H4 (cell line): ENCODE data around the gene WNT3. TPM values are rescaled to one million over a fixed set of nuclear protein-coding genes. Genes with fewer than 3 reads are reported as not detected.
"Not testable (repeated sequence)": the region's sequence is repeated elsewhere in the genome, so short reads cannot be mapped to it uniquely, and the experiment has no call there.

Source experiments
- DNase-seq: peaks from one replicate; pipeline ENCODE4 v3.0.0-alpha.2; 2015; ENCODE audit warnings: low spot score
- total RNA-seq: library from RNA; depleted of rRNA; stranded (reverse); fragments of >200 nt; shearing (Covaris generic); gene quantifications from 2 replicates; pipeline ENCODE4 v1.2.3, GENCODE V29; 2014

The WNT3 gene
- total RNA-seq, 1 experiment from 2014 or later: 3.4 TPM

DNA sequence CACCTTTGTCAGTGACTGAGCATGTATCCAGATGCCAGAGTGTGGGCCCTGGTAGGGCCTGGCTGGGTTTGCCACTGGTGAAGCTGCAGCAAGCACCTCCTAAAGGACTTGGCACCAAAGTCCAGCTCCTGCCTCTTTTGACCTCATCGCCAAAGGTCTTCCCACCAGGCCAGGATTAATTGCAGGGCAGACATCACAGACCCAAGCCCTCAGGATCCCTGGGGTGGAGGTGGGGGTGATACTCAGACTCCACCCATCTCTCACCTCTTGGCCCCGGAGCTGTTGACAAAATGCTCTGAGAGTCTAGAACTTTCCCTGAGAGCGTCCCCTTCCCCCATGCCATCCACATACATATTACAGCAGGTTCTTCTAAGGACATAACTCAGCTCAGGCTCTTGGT lies 4.6 kb downstream of the WNT3 start:
- DNase-seq: no peak

DNA sequence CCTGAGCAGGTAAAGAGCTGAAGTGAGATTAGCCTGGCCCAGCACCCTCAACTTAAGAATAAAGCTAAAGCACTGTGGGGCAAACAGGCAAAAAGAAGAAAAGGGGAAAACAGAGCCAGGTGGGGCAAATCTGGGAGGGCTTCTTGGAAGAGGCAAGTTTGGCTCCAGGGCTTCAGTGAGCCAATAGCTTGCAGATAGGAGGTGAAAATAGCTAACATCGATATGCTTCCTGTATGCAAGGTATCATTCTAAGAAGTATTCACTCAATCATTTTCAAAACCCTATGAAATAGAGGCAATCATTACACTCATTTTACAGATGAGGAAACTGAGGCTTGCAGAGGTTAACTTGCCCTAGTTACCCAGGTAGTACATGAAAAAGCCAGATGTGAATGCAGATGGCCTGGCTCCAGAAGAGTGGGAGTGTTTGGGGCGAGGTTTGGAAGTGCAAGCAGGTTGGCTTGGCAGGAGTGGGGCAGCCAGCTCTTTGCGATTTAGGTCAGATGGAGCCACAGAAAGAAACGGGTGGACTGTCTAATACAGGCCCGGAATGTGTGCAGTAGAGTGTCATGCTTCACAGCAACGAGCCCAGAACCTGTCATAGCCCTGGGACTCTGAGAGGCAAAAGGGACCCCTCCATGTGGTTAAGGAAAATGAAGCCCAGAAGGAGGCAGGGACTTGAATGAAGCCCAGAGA lies 5.7 kb downstream of the WNT3 start:
- DNase-seq: no peak

DNA sequence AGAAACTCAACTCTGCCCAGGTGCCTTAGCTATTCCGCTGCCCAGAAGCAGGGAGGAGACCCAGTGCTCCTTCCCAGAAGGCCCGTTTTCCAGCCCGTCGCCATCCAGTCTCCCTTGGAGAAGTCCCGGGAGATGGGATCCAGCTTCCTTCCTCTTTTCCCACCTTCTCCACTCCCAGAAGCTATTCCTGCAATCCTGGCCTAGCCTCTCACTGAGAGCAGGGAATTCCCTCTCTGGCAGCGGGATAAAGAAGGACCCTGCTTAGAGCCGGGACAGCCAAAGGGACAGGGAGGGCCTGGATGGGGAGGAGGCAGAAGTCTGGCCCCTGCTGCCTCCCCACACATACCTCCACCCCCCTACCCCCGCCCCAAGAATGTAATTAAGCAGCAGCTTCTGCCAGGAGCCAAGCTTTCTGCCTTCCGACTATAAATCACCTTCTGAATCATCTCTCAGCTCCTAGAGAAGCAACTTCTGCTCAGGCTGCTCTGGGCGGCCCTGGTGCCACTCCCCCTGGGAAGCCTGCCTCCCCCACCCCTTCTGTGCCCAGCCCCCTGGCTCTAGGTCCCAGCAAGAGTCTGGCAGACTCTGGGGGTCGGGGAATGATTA lies 6.4 kb downstream of the WNT3 start:
- DNase-seq: no peak

DNA sequence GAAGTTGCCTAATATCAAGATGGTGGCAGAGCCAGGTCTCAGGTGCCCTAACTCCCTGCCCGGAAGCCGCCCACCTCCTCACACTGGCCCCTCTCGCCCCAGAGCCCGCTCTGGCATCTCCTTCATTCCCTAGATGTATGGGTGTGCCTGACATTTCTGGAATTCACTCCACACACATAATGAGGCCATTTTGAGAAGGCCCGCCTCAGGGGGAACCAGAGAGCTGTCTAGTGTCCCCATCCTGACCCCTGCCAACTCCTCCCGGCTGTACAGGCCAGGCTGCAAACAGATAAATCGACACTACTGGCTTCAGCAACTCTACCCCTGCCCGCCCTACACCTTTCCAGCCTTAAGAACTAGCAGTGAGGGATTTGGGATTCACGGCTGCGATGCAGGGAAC lies 7.7 kb downstream of the WNT3 start:
- DNase-seq: no peak

DNA sequence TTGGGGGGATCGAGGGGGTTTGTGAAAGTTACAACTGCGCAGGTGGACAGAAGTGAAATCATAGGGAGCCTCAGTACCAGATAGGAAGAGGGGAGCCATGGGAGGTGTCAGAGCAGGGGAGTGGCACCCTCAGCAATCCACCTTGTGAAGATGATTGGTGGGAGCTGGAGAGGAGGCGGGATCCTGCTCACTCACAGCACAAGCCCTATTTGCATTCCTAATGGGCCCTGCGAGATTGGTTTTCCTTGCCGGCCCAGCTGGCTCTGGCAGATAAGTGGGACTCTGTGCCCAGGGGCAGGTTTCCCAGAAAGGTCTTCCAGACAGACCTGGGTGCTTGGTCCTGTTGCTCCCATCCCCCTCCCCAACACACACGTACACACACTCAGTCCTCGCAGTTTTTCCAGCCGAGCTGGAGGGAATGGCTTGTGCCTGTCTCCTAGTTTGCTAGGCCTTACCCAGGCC lies 9.4 kb downstream of the WNT3 start:
- DNase-seq: no peak

DNA sequence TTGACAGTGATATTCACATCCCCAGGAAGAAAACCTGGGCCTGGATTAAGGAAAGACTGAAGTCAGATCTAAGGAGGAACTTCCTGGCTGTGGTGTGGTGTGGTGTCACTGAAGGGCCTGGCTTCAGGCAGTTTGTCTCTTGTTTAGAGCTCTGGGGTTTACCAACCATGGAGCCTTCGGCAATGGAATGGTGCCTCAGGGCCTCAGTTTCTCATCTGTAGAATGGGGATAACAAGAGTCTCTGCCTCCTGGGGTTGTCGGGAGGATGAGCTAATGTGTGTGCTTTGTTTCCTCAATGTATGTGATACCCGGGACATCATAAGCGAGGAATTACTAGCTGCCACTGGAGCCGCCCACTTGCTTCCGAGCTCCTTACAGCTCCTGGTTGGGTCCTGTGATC lies 12.7 kb downstream of the WNT3 start:
- no peak for DNase-seq

DNA sequence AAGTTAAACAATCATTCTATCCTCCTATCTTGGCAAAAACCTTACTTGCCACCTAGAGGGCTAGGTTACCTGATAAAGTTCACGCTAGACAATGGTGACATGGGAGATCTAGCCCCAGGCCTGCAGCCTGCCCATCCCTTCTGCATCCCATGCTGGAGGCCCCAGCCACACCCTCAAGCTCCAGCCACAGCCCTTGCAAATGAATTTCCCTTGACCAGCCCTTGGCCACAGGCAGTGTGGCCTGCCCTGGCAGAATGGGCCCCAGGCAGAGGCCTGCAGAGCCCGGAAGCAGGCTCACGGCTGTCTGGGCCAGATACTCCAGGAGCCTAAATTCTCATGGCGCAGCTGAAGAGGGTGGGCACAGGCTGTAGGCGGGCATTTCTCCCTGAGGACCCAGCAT lies 14.9 kb downstream of the WNT3 start:
- DNase-seq: no peak

DNA sequence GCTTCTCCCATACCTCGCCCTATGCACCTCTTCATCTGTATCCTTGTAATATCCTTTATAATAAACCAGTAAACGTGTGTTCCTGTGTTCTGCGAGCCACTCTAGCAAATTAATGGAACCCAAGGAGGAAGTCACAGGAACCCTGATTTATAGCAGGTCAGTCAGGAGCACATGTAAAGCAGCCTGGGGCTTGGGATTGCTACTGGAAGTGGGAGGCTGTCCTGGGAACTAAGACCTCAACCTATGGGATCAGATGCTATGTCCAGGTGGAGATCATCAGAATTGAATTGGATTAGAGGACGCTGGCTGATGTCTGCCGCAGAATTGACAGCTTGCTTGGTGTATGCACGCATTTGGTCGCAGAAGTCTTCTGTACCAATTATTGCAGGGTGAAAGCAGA lies 15.7 kb downstream of the WNT3 start:
- DNase-seq: no peak

DNA sequence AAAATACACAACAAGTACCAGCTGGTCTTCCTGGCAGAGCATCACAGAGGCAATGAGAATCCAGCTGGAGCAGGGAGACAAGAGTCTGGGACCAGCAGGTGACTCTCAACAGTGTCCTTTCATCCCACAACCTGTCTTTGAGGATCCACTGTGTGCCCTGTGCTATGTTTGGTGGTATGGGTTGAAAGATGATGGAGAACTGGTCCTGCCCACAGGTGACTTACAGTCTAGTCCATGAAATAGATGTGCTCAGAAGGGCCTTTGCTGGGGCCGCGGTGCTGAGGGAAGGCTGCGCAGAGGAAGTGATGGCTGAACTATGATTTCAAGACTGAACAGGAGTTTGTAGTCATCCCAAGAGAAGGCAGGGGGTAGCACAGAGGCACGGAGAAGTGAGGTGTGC lies 17.9 kb downstream of the WNT3 start:
- no peak for DNase-seq

DNA sequence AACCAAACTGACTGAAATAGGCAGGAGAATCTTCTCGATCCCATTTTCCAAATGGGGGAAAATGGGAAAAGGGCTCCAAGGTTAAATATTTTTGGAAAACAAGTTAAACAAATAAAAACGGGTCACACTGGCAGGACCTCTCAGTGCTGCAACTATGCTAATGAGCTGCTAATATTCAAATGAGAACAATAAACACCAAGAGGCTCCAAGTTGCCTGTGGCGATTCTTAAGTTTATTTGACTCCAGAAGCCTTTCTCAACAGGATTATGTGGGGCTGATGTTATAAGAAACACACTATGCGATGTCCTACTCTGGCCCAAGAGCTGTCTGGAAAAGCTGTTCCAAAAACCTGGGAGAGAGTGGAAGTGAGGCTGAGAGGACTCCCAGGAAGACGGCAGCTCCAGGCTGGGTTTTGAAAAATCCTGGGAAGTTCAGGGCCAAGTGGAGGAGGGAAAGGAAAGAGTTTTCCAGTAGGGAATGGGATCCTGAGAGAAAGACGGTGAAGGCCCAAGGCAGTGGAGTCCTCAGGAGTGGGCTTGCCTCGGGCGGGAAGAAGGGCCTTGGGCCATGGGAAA lies 21.4 kb downstream of the WNT3 start:
- DNase-seq: no peak

DNA sequence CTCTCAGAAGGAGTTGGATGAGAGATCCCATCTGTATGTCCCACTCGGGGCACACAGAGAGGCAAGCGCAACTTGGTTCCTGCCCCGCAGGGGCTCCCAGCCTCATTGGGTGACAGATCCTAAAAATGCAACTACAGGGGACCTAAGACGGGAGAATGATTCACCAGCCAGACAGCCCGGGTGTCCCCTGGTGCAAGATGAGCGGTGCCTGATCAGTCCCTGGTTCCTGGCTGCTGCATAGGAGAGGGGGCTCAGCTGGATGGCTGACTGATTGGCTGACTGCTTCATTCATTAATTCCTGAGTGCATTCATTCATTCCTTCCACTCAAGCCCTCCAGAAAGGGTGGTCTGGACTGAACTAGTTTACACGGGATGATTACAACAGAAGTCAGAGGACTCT lies 22.0 kb downstream of the WNT3 start:
- no peak for DNase-seq

DNA sequence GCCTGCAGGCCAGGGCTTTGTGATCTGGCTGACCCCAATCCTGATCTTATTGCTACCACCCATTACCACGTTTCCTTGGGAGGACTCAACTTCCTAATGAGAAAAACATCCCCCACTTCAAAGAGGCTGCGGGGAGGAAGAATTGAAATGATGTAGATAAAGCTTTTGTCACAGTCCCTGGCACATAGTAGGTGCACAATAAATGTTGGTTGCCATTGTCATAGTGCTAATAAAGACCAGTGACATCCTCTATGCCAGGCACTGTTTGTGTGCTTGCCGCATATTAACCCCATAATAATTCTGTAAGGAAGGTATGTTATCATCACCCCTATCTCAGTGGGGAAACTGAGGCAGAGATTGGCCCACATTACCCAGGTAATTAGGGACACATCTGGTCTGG lies 22.4 kb downstream of the WNT3 start:
- DNase-seq: no peak

DNA sequence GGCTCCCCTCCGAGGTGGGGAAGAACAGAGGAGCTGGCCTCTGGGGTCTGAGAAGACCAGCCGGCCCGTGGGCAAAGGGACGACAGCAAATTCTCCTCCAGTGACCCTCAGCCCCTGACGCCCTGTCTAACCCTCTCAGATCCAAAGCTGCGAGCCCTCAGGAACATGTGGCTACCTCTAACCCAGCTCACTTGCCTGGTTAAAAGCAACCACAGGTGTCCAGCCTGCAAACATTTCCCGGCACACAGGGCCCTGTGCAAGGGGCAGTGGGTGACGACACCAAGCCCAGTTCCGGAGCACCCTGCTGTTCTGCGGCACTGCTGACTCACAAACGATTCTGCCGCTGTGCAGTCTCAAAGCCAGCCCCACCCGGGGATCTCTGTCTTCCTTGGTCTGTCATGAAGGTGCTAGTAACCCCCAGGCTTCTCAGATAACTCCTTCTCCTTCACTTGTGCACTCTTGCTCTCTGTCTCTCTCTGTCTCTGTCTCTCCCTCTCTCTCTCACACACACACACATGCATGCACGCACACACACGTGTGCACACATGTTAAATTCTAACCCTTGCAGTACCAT lies 23.0 kb downstream of the WNT3 start:
- peak; percentile 78 for DNase-seq

DNA sequence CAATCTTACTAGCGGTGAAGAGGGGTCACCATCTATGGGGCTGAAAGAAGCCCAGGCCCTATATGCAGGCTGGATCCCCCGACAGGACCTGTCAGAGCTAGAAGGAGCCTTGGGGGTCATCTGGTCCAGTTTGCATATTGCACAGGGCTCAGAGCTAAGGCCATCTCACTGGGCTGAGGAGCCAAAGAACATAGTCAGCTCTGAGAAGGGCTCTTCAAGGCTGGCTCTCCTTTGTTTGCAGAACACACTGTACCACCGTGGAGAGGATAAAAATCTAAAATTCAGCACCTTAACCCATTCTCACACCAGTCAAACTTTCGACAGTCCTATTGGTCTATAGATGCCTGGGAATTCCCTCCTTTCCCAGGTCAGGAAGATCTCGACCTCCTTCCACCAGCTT lies 24.2 kb downstream of the WNT3 start:
- no peak for DNase-seq

DNA sequence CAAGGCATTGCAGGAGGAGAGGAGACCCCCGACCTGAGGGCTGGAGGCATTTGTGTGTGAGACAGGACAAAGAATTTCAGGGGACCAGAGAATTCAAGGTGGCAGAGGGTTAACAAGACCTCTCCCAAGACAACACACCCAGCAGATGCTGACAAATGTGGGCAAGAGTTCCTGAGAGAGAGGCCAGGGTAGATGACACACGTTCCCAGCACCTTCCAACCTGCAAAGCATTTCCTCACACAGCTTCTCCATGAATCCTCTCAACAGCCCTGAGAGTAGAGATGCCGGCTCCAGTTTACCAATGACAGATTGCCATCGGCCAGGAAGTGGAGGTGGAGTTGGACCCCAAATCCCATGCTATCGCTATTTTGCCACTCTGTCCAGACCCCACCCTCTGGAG lies 25.0 kb downstream of the WNT3 start:
- no peak for DNase-seq

DNA sequence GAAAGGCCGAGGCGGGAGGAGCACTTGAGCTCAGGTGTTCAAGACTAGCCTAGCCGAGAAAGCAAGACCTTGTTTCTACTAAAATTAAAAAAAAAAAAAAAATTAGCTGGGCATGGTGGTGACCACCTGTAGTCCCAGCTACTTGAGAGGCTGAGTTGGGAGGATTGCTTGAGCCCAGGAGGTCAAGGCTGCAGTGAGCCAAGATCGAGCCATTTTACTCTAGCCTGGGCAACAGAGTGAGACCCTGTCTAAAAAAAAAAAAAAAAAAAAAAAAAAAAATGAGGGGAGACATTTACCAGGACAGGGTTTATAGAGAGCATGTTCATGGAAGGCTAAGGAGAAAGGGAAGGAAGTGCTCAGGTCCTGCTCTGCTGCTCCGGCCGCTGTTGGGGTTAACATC lies 25.5 kb downstream of the WNT3 start:
- DNase-seq: not testable (repeated sequence)

DNA sequence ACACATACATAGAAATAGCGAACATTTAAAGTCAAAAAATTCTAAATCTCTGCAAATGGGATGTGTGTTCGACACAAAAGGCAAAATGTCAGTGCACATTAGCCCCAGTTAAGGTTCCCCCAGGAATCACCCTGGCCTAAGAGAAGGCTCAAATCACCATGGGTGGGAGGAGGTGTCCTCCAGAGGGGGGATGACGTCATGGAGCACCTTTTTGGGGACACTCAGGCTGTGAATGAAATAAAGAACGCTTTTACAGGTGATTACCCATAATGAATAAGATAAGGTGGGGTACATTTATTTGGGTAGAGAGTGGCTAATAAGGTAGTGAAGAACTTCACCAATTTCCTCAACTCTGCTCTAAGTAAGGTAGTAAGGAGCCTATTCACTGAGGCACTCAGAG lies 26.4 kb downstream of the WNT3 start:
- DNase-seq: no peak

DNA sequence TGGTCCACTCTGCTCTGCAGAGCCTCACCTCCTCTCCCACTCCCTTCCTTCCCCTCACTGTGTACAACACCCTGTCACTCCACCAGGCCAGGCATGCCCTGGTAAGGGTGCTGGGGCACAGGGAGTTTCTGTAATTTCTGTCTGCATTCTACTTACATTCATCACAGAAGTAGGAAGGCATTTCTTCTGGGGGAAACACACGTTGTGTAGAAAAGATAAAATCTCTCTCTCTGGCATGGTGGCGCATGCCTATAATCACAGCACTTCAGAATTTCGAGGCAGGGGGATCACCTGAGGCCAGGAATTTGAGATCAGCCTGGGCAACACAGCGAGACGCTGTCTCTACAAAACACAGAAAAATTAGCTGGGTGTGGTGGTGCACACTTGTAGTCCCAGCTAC lies 27.0 kb downstream of the WNT3 start:
- no peak for DNase-seq

DNA sequence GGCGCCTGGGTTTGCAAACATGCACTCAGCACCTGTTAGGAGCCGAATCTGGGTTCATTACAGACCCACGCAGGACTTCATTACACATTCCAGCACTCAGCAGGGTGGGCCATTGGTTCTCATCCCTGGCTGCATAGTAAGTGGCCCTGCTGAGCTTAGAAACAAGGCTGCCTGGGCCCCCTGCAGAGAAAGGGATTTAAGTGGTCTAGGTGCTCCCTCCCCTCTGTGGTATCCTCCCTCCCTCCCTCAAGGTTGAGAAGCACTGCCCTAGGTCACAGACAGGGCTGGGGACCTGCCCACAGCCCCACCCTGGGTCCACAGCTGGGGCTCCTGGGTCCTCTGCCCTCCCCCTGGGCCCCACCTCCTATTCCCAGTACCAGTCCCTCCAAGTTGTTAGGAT lies 28.3 kb downstream of the WNT3 start:
- DNase-seq: no peak

DNA sequence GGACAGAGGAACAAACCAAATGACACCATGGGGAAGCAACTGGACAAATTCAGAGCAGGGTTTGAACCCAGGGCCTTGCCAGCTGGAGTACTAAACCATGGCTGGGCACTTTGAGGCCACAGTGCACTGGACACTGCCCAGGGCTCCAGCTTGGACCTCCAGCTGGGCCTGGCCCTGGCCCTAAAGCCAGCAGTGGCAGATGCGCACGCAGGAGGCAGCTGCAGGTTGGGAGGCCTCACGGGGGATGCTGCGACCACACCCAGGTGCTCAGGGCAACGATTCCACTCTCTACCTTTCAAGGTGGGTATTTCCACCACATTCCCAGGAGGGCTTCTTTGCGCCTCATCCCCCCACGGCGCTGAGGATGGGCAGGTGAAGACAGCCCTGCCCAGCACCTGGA lies 28.9 kb downstream of the WNT3 start:
- DNase-seq: no peak

DNA sequence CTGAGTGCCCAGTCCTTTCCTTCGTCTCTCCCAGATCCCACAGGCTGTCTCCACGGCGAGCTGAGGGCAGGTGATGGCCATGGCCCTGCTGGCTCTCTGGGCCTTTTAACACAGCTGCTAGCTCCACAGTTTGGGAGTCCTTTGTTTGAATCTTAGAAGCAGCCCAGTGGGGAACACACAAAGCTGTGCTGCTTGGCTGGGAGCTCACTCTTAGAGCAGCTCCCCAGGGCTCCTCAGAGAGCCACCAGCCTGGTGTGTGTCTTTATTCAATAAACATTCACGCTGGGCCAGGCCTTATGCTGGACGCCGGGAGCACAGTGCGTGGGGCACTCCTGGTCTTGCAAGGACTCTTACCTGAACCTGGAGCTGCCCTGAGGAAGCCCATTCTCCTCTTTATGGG lies 29.7 kb downstream of the WNT3 start:
- DNase-seq: no peak

DNA sequence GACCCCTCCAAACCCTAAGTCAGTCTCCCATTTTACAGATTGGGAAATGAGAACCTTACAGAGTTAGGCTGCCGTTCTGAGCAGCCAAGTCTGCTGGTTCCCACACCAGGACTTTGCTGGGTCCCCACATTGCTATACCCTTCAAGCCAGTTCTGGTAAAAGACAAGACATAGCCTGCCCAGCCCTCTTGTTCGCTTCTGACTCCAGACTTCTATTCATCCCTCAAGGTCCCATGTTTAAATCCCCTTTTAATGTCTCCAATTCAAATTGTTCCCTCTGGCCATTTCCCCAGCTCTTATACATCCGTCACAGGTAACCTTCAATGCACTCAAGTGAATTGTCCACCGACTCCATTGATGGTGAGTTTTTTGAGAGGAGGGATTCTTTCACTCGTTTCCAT lies 30.2 kb downstream of the WNT3 start:
- no peak for DNase-seq

DNA sequence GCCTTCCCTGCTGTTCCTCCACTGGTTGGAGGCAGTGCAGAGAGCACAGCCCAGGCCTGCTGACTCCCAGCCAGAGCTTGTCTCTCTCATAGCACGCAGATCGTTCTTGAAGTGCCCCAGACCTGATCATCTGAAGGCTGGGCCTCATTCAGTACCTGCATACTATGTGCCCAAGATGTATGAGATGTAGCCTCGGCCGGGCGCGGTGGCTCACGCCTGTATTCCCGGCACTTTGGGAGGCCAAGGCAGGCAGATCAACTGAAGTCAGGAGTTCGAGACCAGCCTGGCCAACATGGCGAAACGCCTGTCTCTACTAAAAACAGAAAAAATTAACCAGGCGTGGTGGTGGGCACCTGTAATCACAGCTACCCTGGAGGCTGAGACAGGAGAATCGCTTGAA lies 31.0 kb downstream of the WNT3 start:
- DNase-seq: no peak
